Sigmoid colon (tissue), 4 donors: ENCODE results near the gene GJC2.

Experiments used
- EP300 ChIP-seq, 4 donors: sonication (generic); formaldehyde crosslinking; IDR thresholded peaks; one replicate each; pipeline ENCODE4 v1.6.1; 2017; ENCODE audit warnings: antibody characterized with exemption in 4 of 4
- POLR2A ChIP-seq, 2 donors: fragments of 450-650 bp; IDR thresholded peaks; one replicate each; pipeline ENCODE4 v1.6.1; 2016; ENCODE audit warnings: antibody characterized with exemption in 2 of 2, mild to moderate bottlenecking in 2 of 2, moderate library complexity in 2 of 2
- POLR2AphosphoS5 ChIP-seq, 4 donors: sonication (generic); formaldehyde crosslinking; IDR thresholded peaks; one replicate each; pipeline ENCODE4 v1.6.1; 2017; ENCODE audit warnings: antibody characterized with exemption in 4 of 4
- TF ChIP-seq, protein P1 (sequence below), 4 experiments: fragments of 450-650 bp in 3 of 4; fragments of 200-600 bp in 1 of 4; IDR thresholded peaks; one replicate each; pipeline ENCODE4 v1.5.1; 2016 to 2019; ENCODE audit warnings: antibody characterized with exemption in 4 of 4, mild to moderate bottlenecking in 3 of 4, moderate library complexity in 2 of 4

DNA sequence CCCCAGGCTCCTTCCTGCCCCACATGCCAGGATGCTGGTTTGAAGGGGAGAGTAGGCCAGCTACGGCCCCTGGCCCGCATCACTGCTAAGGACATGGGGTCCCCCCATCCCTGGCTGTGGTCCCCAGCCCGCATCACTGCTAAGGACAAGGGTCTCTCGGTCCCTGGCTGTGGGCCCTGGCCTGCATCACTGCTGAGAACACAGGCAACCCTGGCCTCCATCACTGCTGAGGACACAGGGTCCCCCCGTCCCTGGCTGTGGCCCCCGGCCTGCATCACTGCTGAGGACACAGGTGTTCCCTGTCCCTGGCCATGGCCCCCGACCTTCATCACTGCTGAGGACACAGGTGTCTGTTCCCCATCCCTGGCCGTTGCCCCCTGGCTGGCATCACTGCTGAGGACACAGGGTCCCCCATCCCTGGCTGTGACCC lies 57.7 kb downstream of the GJC2 start:
- TF ChIP-seq EP300 (IDR thresholded peaks at IDR 0.05) (no peak), POLR2AphosphoS5 (IDR thresholded peaks at IDR 0.05) (no peak), POLR2A (IDR thresholded peaks at IDR 0.05) (no peak)
- TF ChIP-seq, protein P1, sequence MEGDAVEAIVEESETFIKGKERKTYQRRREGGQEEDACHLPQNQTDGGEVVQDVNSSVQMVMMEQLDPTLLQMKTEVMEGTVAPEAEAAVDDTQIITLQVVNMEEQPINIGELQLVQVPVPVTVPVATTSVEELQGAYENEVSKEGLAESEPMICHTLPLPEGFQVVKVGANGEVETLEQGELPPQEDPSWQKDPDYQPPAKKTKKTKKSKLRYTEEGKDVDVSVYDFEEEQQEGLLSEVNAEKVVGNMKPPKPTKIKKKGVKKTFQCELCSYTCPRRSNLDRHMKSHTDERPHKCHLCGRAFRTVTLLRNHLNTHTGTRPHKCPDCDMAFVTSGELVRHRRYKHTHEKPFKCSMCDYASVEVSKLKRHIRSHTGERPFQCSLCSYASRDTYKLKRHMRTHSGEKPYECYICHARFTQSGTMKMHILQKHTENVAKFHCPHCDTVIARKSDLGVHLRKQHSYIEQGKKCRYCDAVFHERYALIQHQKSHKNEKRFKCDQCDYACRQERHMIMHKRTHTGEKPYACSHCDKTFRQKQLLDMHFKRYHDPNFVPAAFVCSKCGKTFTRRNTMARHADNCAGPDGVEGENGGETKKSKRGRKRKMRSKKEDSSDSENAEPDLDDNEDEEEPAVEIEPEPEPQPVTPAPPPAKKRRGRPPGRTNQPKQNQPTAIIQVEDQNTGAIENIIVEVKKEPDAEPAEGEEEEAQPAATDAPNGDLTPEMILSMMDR (IDR thresholded peaks at IDR 0.05) = no peak
